ENCODE measurements around the gene ACACA. TPM values are rescaled to one million over a fixed set of nuclear protein-coding genes. Genes with fewer than 3 reads are reported as not detected.

Gene ACACA
- total RNA-seq, 2 experiments from 2014 or later, result 58.2 to 64.4 TPM

- no peaks in the 10 kb centered on the region for H3K9me3 Mint-ChIP-seq
- H3K36me3 Mint-ChIP-seq, result peaks cover 26% of the 10 kb centered on the region
- POLR2A ChIA-PET, result no interaction called here
- H3K27ac Mint-ChIP-seq, result no peak overlapping the region
- H3K4me1 Mint-ChIP-seq (ENCODE audit: low read depth), result no peaks in the 10 kb centered on the region
- H3K27me3 Mint-ChIP-seq, result no peaks in the 10 kb centered on the region
- H3K4me3 Mint-ChIP-seq, result no peak overlapping the region
- CTCF ChIA-PET, result no interaction called here
- no peak for DNase-seq
- intact Hi-C loops (cut with micrococcal nuclease), result no loop called here
These were observed 274.7 kb downstream of the ACACA start for GRCh38 chr17:37131669-37132611.

DNA sequence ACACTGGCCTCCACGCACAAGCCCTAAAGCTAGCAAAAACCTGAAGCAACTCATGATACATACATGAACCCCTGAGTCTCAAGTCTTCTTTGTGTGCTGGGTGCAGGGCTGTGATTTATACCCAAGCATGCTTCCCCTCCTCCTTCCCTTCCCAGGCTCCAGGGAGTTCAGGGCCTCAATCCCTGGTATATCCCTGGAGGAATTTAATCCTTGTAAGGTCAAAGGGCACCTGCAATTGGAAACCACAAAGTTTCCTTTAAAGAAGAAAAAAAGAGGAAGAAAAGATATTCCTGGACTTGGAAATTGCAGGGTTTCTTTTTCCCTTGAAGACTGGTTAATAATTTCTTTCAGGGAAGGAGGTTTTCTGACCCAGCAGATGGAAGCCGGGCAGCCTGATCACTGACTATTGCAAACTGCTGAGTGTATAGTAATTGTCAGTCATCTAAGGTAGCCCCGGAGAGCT, 275.6 kb downstream of the ACACA start:
- no peaks in the 10 kb centered on the region for H3K9me3 Mint-ChIP-seq
- ChIA-PET CTCF (no interaction called here), POLR2A (no interaction called here)
- DNase-seq, result no peak
- H3K27ac Mint-ChIP-seq, result no peak overlapping the region
- no peaks in the 10 kb centered on the region for H3K4me1 Mint-ChIP-seq (ENCODE audit: low read depth)
- H3K4me3 Mint-ChIP-seq, result no peak overlapping the region
- intact Hi-C loops (cut with micrococcal nuclease), result no loop called here
- H3K36me3 Mint-ChIP-seq, result peaks cover 35% of the 10 kb centered on the region
- no peaks in the 10 kb centered on the region for H3K27me3 Mint-ChIP-seq

GRCh38 chr17:37124821-37125173, 281.8 kb downstream of the ACACA start:
- Mint-ChIP-seq H3K4me1 (ENCODE audit: low read depth) (no peaks in the 10 kb centered on the region), H3K36me3 (peaks cover 64% of the 10 kb centered on the region)
- CTCF ChIA-PET, result no interaction called here

DNA sequence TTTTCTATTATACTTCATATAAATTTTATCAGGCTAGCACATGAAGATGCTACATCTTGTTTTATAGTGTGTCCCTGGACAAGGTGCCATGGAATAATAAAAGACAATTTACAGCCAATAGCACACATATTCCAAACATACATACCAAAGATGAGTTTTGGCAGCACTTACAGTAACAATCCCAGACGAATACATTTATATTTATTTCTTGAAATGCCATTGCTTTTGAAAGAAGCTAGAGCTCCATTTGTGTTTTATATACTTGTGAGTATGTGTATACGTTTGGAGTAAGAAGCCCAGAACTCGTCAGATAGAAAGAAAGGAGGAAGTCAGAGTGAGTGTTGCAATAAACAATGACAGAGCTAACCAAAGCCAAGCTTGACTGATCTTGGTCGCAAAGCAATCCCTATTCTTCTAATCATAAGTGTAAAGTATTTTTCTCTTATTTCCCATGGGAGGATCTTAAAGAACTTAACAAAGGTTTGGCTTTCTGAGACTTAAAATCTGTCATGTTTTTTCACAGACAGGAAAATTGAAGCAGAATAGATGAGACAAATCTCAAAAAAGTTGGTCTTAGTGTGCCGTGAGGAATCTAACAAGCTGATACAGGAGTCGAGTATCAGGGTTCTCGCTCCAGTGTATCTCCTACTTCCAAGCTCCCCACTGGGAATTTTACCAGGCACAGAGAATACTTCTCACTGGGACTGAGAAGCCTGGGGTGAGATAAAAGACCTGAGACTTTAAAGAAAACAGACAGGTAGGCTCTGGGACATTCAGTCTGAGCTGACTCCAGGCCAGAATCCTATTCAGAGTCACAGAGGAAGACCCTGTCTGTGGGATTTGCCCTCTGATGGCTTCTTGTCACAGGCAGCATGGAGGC, 282.5 kb downstream of the ACACA start:
- CTCF ChIA-PET, result no interaction called here
- no peak for DNase-seq

More at GRCh38 chr17:37124821-37125173, 281.8 kb downstream of the ACACA start:
- POLR2A ChIA-PET, result no interaction called here
- Mint-ChIP-seq H3K27ac (no peak overlapping the region), H3K9me3 (no peaks in the 10 kb centered on the region), H3K27me3 (no peaks in the 10 kb centered on the region), H3K4me3 (no peak overlapping the region)
- intact Hi-C loops (cut with micrococcal nuclease), result no loop called here
- DNase-seq, result no peak

GRCh38 chr17:37123386-37123785, 283.2 kb downstream of the ACACA start:
- H3K9me3 Mint-ChIP-seq, result no peaks in the 10 kb centered on the region
- H3K27me3 Mint-ChIP-seq, result no peaks in the 10 kb centered on the region
- H3K36me3 Mint-ChIP-seq, result peaks cover 59% of the 10 kb centered on the region
- no peak overlapping the region for H3K4me3 Mint-ChIP-seq
- DNase-seq, result no peak
- no peaks in the 10 kb centered on the region for H3K4me1 Mint-ChIP-seq (ENCODE audit: low read depth)
- CTCF ChIA-PET, result interaction anchor here (1.2 kb wide), 1 partner anchor 75 kb away, joined by 3 read pairs; no protein-coding TSS in a partner anchor
- intact Hi-C loops (cut with micrococcal nuclease), result no loop called here
- H3K27ac Mint-ChIP-seq, result no peak overlapping the region
- POLR2A ChIA-PET, result no interaction called here

More for the DNA sequence above, 282.5 kb downstream of the ACACA start:
- no peaks in the 10 kb centered on the region for H3K4me1 Mint-ChIP-seq (ENCODE audit: low read depth)
- H3K4me3 Mint-ChIP-seq, result no peak overlapping the region
- intact Hi-C loops (cut with micrococcal nuclease), result no loop called here
- no peak overlapping the region for H3K27ac Mint-ChIP-seq
- no peaks in the 10 kb centered on the region for H3K9me3 Mint-ChIP-seq
- H3K27me3 Mint-ChIP-seq, result no peaks in the 10 kb centered on the region
- POLR2A ChIA-PET, result no interaction called here
- H3K36me3 Mint-ChIP-seq, result peaks cover 62% of the 10 kb centered on the region

DNA sequence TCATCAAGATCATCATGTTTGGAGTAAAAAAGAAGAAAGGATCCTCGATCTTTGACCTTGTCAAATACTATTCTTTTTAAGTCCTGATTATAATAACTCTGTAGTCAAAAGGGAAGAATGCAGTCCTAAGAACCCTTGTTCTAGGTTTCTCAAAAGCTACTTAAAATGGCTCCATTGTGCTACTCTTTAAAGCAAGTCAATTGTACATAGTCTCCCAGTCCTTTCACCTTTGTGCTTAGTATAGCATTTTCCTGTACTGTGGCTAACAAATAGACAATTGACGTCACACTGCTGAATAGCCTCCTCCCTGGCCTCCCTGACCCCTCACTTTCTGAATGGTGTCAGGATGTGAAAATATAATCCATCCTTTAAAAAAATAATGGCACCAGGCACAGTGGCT, 285.0 kb downstream of the ACACA start:
- POLR2A ChIA-PET, result no interaction called here
- CTCF ChIA-PET, result no interaction called here
- H3K4me1 Mint-ChIP-seq (ENCODE audit: low read depth), result no peaks in the 10 kb centered on the region
- no peak overlapping the region for H3K27ac Mint-ChIP-seq
- DNase-seq, result no peak
- H3K4me3 Mint-ChIP-seq, result no peak overlapping the region
- H3K9me3 Mint-ChIP-seq, result no peaks in the 10 kb centered on the region
- intact Hi-C loops (cut with micrococcal nuclease), result no loop called here
- peaks cover 48% of the 10 kb centered on the region for H3K36me3 Mint-ChIP-seq
- H3K27me3 Mint-ChIP-seq, result no peaks in the 10 kb centered on the region

GRCh38 chr17:37118366-37119137, 288.1 kb downstream of the ACACA start:
- Mint-ChIP-seq H3K27me3 (no peaks in the 10 kb centered on the region), H3K36me3 (peaks cover 27% of the 10 kb centered on the region), H3K27ac (no peak overlapping the region), H3K4me3 (no peak overlapping the region), H3K4me1 (ENCODE audit: low read depth) (no peaks in the 10 kb centered on the region), H3K9me3 (no peaks in the 10 kb centered on the region)
- DNase-seq, result no peak
- intact Hi-C loops (cut with micrococcal nuclease), result no loop called here
- ChIA-PET CTCF (interaction anchor here (0.6 kb wide), 1 partner anchor 590 kb away, joined by 3 read pairs; no protein-coding TSS in a partner anchor), POLR2A (interaction anchor here (1.0 kb wide), 1 partner anchor 99 kb away, joined by 4 read pairs; no protein-coding TSS in a partner anchor)

GRCh38 chr17:37117373-37118142, 289.1 kb downstream of the ACACA start:
- Mint-ChIP-seq H3K27ac (no peak overlapping the region), H3K4me1 (ENCODE audit: low read depth) (no peaks in the 10 kb centered on the region), H3K36me3 (peaks cover 33% of the 10 kb centered on the region), H3K27me3 (no peaks in the 10 kb centered on the region), H3K9me3 (no peaks in the 10 kb centered on the region), H3K4me3 (no peak overlapping the region)
- ChIA-PET CTCF (no interaction called here), POLR2A (no interaction called here)
- no peak for DNase-seq
- intact Hi-C loops (cut with micrococcal nuclease), result no loop called here

GRCh38 chr17:37116671-37117185, 289.9 kb downstream of the ACACA start:
- H3K4me3 Mint-ChIP-seq, result no peak overlapping the region
- POLR2A ChIA-PET, result no interaction called here
- intact Hi-C loops (cut with micrococcal nuclease), result no loop called here
- H3K27me3 Mint-ChIP-seq, result no peaks in the 10 kb centered on the region
- H3K4me1 Mint-ChIP-seq (ENCODE audit: low read depth), result no peaks in the 10 kb centered on the region
- H3K36me3 Mint-ChIP-seq, result peaks cover 24% of the 10 kb centered on the region
- H3K27ac Mint-ChIP-seq, result no peak overlapping the region
- no peaks in the 10 kb centered on the region for H3K9me3 Mint-ChIP-seq
- CTCF ChIA-PET, result no interaction called here
- DNase-seq, result no peak

GRCh38 chr17:37111329-37111728, 295.3 kb downstream of the ACACA start:
- intact Hi-C loops (cut with micrococcal nuclease), result no loop called here
- Mint-ChIP-seq H3K4me1 (ENCODE audit: low read depth) (no peaks in the 10 kb centered on the region), H3K4me3 (no peak overlapping the region), H3K27me3 (no peaks in the 10 kb centered on the region), H3K9me3 (no peaks in the 10 kb centered on the region), H3K27ac (no peak overlapping the region), H3K36me3 (peaks cover 23% of the 10 kb centered on the region)
- CTCF ChIA-PET, result no interaction called here
- DNase-seq, result no peak
- POLR2A ChIA-PET, result no interaction called here

GRCh38 chr17:37110746-37111145, 295.9 kb downstream of the ACACA start:
- DNase-seq, result no peak
- POLR2A ChIA-PET, result no interaction called here
- CTCF ChIA-PET, result interaction anchor here (0.6 kb wide), 1 partner anchor 1376 kb away, joined by 5 read pairs; no protein-coding TSS in a partner anchor
- Mint-ChIP-seq H3K36me3 (peaks cover 25% of the 10 kb centered on the region), H3K4me1 (ENCODE audit: low read depth) (no peaks in the 10 kb centered on the region), H3K27me3 (no peaks in the 10 kb centered on the region), H3K27ac (no peak overlapping the region), H3K9me3 (no peaks in the 10 kb centered on the region), H3K4me3 (no peak overlapping the region)
- intact Hi-C loops (cut with micrococcal nuclease), result no loop called here
